H9 (cell line): ENCODE measurements around the gene LSS. TPM values are rescaled to one million over a fixed set of nuclear protein-coding genes. Genes with fewer than 3 reads are reported as not detected.
A peak's percentile ranks its signal among the peaks of the same experiment; 100 is the strongest.

Experiments used
- DNase-seq: peaks from one replicate; pipeline ENCODE4 v3.0.0-alpha.2; 2017
- H2AFZ ChIP-seq: one replicate; pipeline ENCODE4 v1.6.1; 2013; ENCODE audit warnings: mild to moderate bottlenecking, low read length, control low read depth, moderate library complexity
- H2AK5ac ChIP-seq: 2 replicates; pipeline ENCODE4 v1.6.1; 2013; ENCODE audit warnings: low read length, control low read depth, mixed read lengths; ENCODE audit not compliant: insufficient read length
- H2BK120ac ChIP-seq: one replicate; pipeline ENCODE4 v1.6.1; 2013; ENCODE audit warnings: low read depth, mild to moderate bottlenecking, low read length, control low read depth, inconsistent platforms; ENCODE audit not compliant: poor library complexity, severe bottlenecking
- H2BK12ac ChIP-seq: 2 replicates; pipeline ENCODE4 v1.6.1; 2013; ENCODE audit warnings: low read length, control low read depth, mixed read lengths, low read depth; ENCODE audit not compliant: insufficient read length
- H2BK15ac ChIP-seq: 2 replicates; pipeline ENCODE4 v1.6.1; 2013; ENCODE audit warnings: low read depth, low read length, control low read depth
- H2BK20ac ChIP-seq: one replicate; pipeline ENCODE4 v1.6.1; 2013; ENCODE audit warnings: low read depth, mild to moderate bottlenecking, low read length, control low read depth, inconsistent platforms; ENCODE audit not compliant: poor library complexity, severe bottlenecking
- H2BK5ac ChIP-seq: 2 replicates; pipeline ENCODE4 v1.6.1; 2013; ENCODE audit warnings: low read length, control low read depth, mixed read lengths; ENCODE audit not compliant: insufficient read length
- H3K14ac ChIP-seq: 2 replicates; pipeline ENCODE4 v1.6.1; 2013; ENCODE audit warnings: low read length, control low read depth; ENCODE audit not compliant: insufficient read depth
- H3K18ac ChIP-seq: 2 replicates; pipeline ENCODE4 v1.6.1; 2013; ENCODE audit warnings: low read depth, mild to moderate bottlenecking, mixed read lengths, low read length, control low read depth; ENCODE audit not compliant: insufficient read length
- H3K23ac ChIP-seq: 2 replicates; pipeline ENCODE4 v1.6.1; 2013; ENCODE audit warnings: low read length, control low read depth, mixed read lengths, low read depth; ENCODE audit not compliant: insufficient read length
- H3K23me2 ChIP-seq: 2 replicates; pipeline ENCODE4 v1.6.1; 2013; ENCODE audit warnings: low read depth, mild to moderate bottlenecking, mixed read lengths, low read length, control low read depth; ENCODE audit not compliant: insufficient read length, poor library complexity, severe bottlenecking
- H3K27ac ChIP-seq: 2 replicates; pipeline ENCODE4 v1.5.1; 2013; ENCODE audit warnings: low read length, control low read depth, mixed read lengths, low read depth; ENCODE audit not compliant: insufficient read length
- H3K27me3 ChIP-seq: 2 replicates; pipeline ENCODE4 v1.6.1; 2013; ENCODE audit warnings: low read length, control low read depth, inconsistent platforms; ENCODE audit not compliant: insufficient read depth
- H3K4ac ChIP-seq: 2 replicates; pipeline ENCODE4 v1.6.1; 2013; ENCODE audit warnings: low read depth, mild to moderate bottlenecking, control low read depth, inconsistent platforms, low read length, moderate library complexity
- H3K4me1 ChIP-seq: 2 replicates; pipeline ENCODE4 v1.6.1; 2013; ENCODE audit warnings: low read length, control low read depth, inconsistent platforms; ENCODE audit not compliant: insufficient read depth
- H3K4me2 ChIP-seq: 2 replicates; pipeline ENCODE4 v1.6.1; 2013; ENCODE audit warnings: low read length, control low read depth, mixed read lengths; ENCODE audit not compliant: insufficient read length, insufficient read depth
- H3K56ac ChIP-seq: 2 replicates; pipeline ENCODE4 v1.6.1; 2013; ENCODE audit warnings: low read depth, mild to moderate bottlenecking, mixed read lengths, low read length, control low read depth; ENCODE audit not compliant: insufficient read length
- H3K79me1 ChIP-seq: 2 replicates; pipeline ENCODE4 v1.6.1; 2013; ENCODE audit warnings: low read depth, mild to moderate bottlenecking, moderate library complexity, low read length, control low read depth, inconsistent platforms; ENCODE audit not compliant: insufficient read depth, poor library complexity, severe bottlenecking
- H3K79me2 ChIP-seq: 2 replicates; pipeline ENCODE4 v1.6.1; 2013; ENCODE audit warnings: low read length, control low read depth, inconsistent platforms; ENCODE audit not compliant: insufficient read depth
- H3K9ac ChIP-seq: 2 replicates; pipeline ENCODE4 v1.6.1; 2013; ENCODE audit warnings: low read length, control low read depth, mixed read lengths; ENCODE audit not compliant: insufficient read length; ENCODE audit errors: extremely low read depth
- H3K9me3 ChIP-seq: one replicate; pipeline ENCODE4 v1.6.1; 2013; ENCODE audit warnings: low read depth, low read length, inconsistent platforms; ENCODE audit not compliant: control insufficient read depth
- H3T11ph ChIP-seq: one replicate; pipeline ENCODE4 v1.6.1; 2013; ENCODE audit warnings: mild to moderate bottlenecking, low read length, control low read depth, inconsistent platforms
- H4K20me1 ChIP-seq: one replicate; pipeline ENCODE4 v1.6.1; 2013; ENCODE audit not compliant: control insufficient read depth, insufficient read length, insufficient read depth
- H4K5ac ChIP-seq: 2 replicates; pipeline ENCODE4 v1.6.1; 2013; ENCODE audit warnings: low read depth, mild to moderate bottlenecking, mixed read lengths, low read length, control low read depth; ENCODE audit not compliant: insufficient read length
- H4K8ac ChIP-seq: replicated peaks from 2 replicates; pipeline ENCODE4 v1.6.1; 2013; ENCODE audit warnings: low read length, control low read depth, mixed read lengths, low read depth; ENCODE audit not compliant: insufficient read length
- H4K91ac ChIP-seq: 2 replicates; pipeline ENCODE4 v1.6.1; 2013; ENCODE audit warnings: low read depth, mild to moderate bottlenecking, moderate library complexity, mixed read lengths, low read length, control low read depth; ENCODE audit not compliant: insufficient read length
- H3K27ac Mint-ChIP-seq, 3 experiments: 2 replicates in 2 of 3; 3 replicates in 1 of 3; pipeline ENCODE4 v1.8.0; 2020 to 2021; ENCODE audit warnings: mixed read lengths in 3 of 3, mild to moderate bottlenecking in 1 of 3, moderate library complexity in 1 of 3
- H3K27me3 Mint-ChIP-seq: 2 replicates; pipeline ENCODE4 v1.8.0; 2021; ENCODE audit warnings: low read depth, mild to moderate bottlenecking, moderate library complexity, mixed read lengths
- H3K36me3 Mint-ChIP-seq, 3 experiments: 2 replicates in 2 of 3; 3 replicates in 1 of 3; pipeline ENCODE4 v1.8.0; 2020 to 2021; ENCODE audit warnings: low read depth in 3 of 3, mixed read lengths in 3 of 3; ENCODE audit not compliant: insufficient read depth in 1 of 3
- H3K4me1 Mint-ChIP-seq, 2 experiments: 2 replicates each; pipeline ENCODE4 v1.8.0; 2020; ENCODE audit warnings: mixed read lengths in 2 of 2
- H3K4me3 Mint-ChIP-seq, 2 experiments: 2 replicates in 1 of 2; 3 replicates in 1 of 2; pipeline ENCODE4 v1.8.0; 2020 to 2021; ENCODE audit warnings: mild to moderate bottlenecking in 2 of 2, mixed read lengths in 2 of 2, moderate library complexity in 1 of 2
- H3K9me3 Mint-ChIP-seq, 2 experiments: 2 replicates in 1 of 2; 3 replicates in 1 of 2; pipeline ENCODE4 v1.8.0; 2020; ENCODE audit warnings: mild to moderate bottlenecking in 2 of 2, mixed read lengths in 2 of 2, moderate library complexity in 1 of 2
- CTCF ChIP-seq: fragments of 200-600 bp; sonication (generic); conservative IDR thresholded peaks from 3 replicates; pipeline ENCODE4 v1.8.0; 2021; ENCODE audit warnings: antibody characterized with exemption, mild to moderate bottlenecking
- WGBS: extraction: QIAGEN DNeasy Blood & Tissue Kit; methylation state at CpG from one replicate; pipeline ENCODE4 v1.1.7; 2013; ENCODE audit warnings: missing lambda C conversion rate, low lambda C conversion rate, mixed read lengths; ENCODE audit not compliant: insufficient read length; ENCODE audit errors: extremely low coverage; 5-methylcytosine and 5-hydroxymethylcytosine counted together
- total RNA-seq: library from RNA; stranded (reverse); gene quantifications from 2 replicates; pipeline ENCODE4 v1.2.1, GENCODE V29; 2021

The LSS gene
- total RNA-seq, 1 experiment from 2014 or later, result 69.2 TPM

- no peaks in the 10 kb centered on the region for H3K9me3 ChIP-seq
- no peak overlapping the region for H2BK15ac ChIP-seq
- H3K9ac ChIP-seq, result no peak overlapping the region
- H3K56ac ChIP-seq, result no peak overlapping the region
- no peaks in the 10 kb centered on the region for H4K20me1 ChIP-seq
- DNase-seq, result no peak
- no peaks in the 10 kb centered on the region for H3K4me1 ChIP-seq
- H3K14ac ChIP-seq, result no peak overlapping the region
- H3K4ac ChIP-seq, result no peak overlapping the region
- no CpG with 5 or more reads among the region's 11 CpGs for WGBS
- peaks cover 49 to 64% (median 53%) of the 10 kb centered on the region in 3 experiments for H3K36me3 Mint-ChIP-seq
- H3K79me1 ChIP-seq, result peaks cover 8% of the 10 kb centered on the region
- no peak for TF ChIP-seq CTCF
- no peak overlapping the region for H4K5ac ChIP-seq
- no peak overlapping the region for H3T11ph ChIP-seq
- H2AK5ac ChIP-seq, result no peak overlapping the region
- no peak overlapping the region for H2BK20ac ChIP-seq
- H3K27ac Mint-ChIP-seq, result peak overlapping the region in 1 of 3 experiments; percentile 75; a peak in 2 of 7 replicates
- peaks cover 7 to 10% of the 10 kb centered on the region in 2 experiments for H3K4me1 Mint-ChIP-seq
- H3K4me2 ChIP-seq, result no peak overlapping the region
- H2BK5ac ChIP-seq, result no peak overlapping the region
- H4K8ac ChIP-seq, result no peak overlapping the region
- no peaks in the 10 kb centered on the region for H3K27me3 ChIP-seq
- H2BK120ac ChIP-seq, result no peak overlapping the region
- no peak overlapping the region for H3K23ac ChIP-seq
- no peak overlapping the region for H3K18ac ChIP-seq
- H3K27me3 Mint-ChIP-seq, result no peaks in the 10 kb centered on the region; the same call in 1 of the 2 replicates
- no peak overlapping the region for H2BK12ac ChIP-seq
- peaks cover 11 to 13% of the 10 kb centered on the region in 2 experiments for H3K9me3 Mint-ChIP-seq
- peaks cover 38% of the 10 kb centered on the region for H3K79me2 ChIP-seq
- no peak overlapping the region for H4K91ac ChIP-seq
- H3K4me3 Mint-ChIP-seq, result no peak overlapping the region
- no peak overlapping the region for H3K27ac ChIP-seq
- H3K23me2 ChIP-seq, result no peaks in the 10 kb centered on the region
- no peak overlapping the region for H2AFZ ChIP-seq
Observed at GRCh38 chr21:46222436-46223116, 6.0 kb downstream of the LSS start.
